A549 (cell line): ENCODE data around the gene TFR2.

ENCODE experiments used
- CTCF ChIP-seq: fragments of >200 bp; sonication (Bioruptor Twin); formaldehyde crosslinking; IDR thresholded peaks from 3 replicates; pipeline ENCODE4 v1.5.1; 2016
- EHMT2 ChIP-seq: fragments of 200-600 bp; sonication (generic); IDR thresholded peaks from 2 replicates; pipeline ENCODE4 v1.6.1; 2016; ENCODE audit warnings: antibody characterized with exemption, low read depth, mild to moderate bottlenecking, moderate library complexity
- JUNB ChIP-seq: fragments of >200 bp; sonication (Bioruptor Twin); formaldehyde crosslinking; IDR thresholded peaks from 2 replicates; pipeline ENCODE4 v1.6.1; 2016
- RAD21 ChIP-seq, 2 experiments: fragments of >200 bp in 1 of 2; sonication (Bioruptor Twin) in 1 of 2; formaldehyde crosslinking in 1 of 2; IDR thresholded peaks in 1 of 2; conservative IDR thresholded peaks in 1 of 2; 2 replicates in 1 of 2; 3 replicates in 1 of 2; pipeline ENCODE4 v1.6.1; 2012 to 2018; ENCODE audit warnings: inconsistent platforms in 1 of 2
- ZFP36 ChIP-seq: fragments of 450-650 bp; IDR thresholded peaks from 2 replicates; pipeline ENCODE4 v1.6.1; 2014; ENCODE audit warnings: borderline replicate concordance; ENCODE audit not compliant: partially characterized antibody

- TF ChIP-seq JUNB: no peak
- peak; percentile 16; the same call in 1 of the 3 replicates for TF ChIP-seq CTCF
- no peak for TF ChIP-seq RAD21 (conservative IDR thresholded peaks at IDR 0.05 in 1 of 2, IDR thresholded peaks at IDR 0.05 in 1 of 2)
- TF ChIP-seq ZFP36: no peak
- TF ChIP-seq EHMT2: no peak
Observed at GRCh38 chr7:100599911-100600729, 41.2 kb downstream of the TFR2 start.
